ENCODE data around the gene ARHGAP26. TPM values are rescaled to one million over a fixed set of nuclear protein-coding genes. Genes with fewer than 3 reads are reported as not detected.
"Not testable (repeated sequence)": the region's sequence is repeated elsewhere in the genome, so short reads cannot be mapped to it uniquely, and the experiment has no call there.

Gene ARHGAP26
- total RNA-seq, 1 experiment from 2014 or later, result 65.5 TPM

DNA sequence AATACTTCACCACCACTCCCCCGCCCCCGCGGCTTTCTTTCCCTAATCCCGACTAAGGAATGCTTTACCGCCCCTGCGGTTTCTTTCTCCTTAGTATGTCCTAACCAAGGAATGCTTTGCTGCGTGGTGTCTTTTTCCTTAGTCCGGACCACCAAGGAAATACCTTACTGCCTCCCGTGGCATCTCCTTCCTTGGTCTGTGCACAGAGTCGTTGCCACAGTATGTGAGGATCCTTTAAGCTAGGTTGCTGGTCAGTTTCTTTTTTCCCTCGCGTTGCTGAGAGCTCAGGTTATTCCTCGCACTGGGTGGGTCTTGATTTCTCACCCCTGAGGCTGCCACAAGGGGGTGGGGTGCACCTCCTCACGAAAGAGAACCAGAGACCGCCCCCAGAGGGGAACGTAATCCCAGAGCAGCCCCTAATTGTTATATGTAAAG lies 323.9 kb downstream of the ARHGAP26 start:
- Histone ChIP-seq H3K27ac (ENCODE audit: low read length) (no peak overlapping the region), H3K4me1 (ENCODE audit: control insufficient read depth, insufficient read depth, low read length) (no peaks in the 10 kb centered on the region), H3K27me3 (ENCODE audit: control insufficient read depth, insufficient read depth, low read length) (no peaks in the 10 kb centered on the region), H3K9me3 (ENCODE audit: control insufficient read depth, insufficient read depth, low read depth, low read length) (no peaks in the 10 kb centered on the region), H3K4me3 (ENCODE audit: low read depth in 2 of 2, low read length in 2 of 2) (no peak overlapping the region), H3K36me3 (ENCODE audit: control insufficient read depth, insufficient read depth, low read length) (no peaks in the 10 kb centered on the region; the same call in 1 of the 2 replicates)
- in situ Hi-C loops (cut with HindIII; ENCODE audit: low pct_unique_long_range_greater_than_20kb, low sequenced_read_pairs), result no loop called here
- POLR2A ChIA-PET, result no interaction called here
- no peak for DNase-seq (ENCODE audit: low read depth, low spot score)
- BruUV-seq (replicated peaks), result no TSS peak
- intact Hi-C loops (cut with micrococcal nuclease; ENCODE audit: unreplicated experiment), result no loop called here
- CTCF ChIA-PET, result no interaction called here
- no peak for ATAC-seq
- no peak for TF ChIP-seq SIN3A (IDR thresholded peaks at IDR 0.05; ENCODE audit: borderline replicate concordance, insufficient read depth, low read depth, low read length)
- TF ChIP-seq TCF7L2 (IDR thresholded peaks at IDR 0.05; ENCODE audit: low read depth, low read length), result no peak
- TF ChIP-seq POLR2AphosphoS5 (IDR thresholded peaks at IDR 0.05; ENCODE audit: low read depth, low read length), result no peak
- TF ChIP-seq, protein P1, sequence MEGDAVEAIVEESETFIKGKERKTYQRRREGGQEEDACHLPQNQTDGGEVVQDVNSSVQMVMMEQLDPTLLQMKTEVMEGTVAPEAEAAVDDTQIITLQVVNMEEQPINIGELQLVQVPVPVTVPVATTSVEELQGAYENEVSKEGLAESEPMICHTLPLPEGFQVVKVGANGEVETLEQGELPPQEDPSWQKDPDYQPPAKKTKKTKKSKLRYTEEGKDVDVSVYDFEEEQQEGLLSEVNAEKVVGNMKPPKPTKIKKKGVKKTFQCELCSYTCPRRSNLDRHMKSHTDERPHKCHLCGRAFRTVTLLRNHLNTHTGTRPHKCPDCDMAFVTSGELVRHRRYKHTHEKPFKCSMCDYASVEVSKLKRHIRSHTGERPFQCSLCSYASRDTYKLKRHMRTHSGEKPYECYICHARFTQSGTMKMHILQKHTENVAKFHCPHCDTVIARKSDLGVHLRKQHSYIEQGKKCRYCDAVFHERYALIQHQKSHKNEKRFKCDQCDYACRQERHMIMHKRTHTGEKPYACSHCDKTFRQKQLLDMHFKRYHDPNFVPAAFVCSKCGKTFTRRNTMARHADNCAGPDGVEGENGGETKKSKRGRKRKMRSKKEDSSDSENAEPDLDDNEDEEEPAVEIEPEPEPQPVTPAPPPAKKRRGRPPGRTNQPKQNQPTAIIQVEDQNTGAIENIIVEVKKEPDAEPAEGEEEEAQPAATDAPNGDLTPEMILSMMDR (IDR thresholded peaks at IDR 0.05), result no peak
- TF ChIP-seq, protein P2, sequence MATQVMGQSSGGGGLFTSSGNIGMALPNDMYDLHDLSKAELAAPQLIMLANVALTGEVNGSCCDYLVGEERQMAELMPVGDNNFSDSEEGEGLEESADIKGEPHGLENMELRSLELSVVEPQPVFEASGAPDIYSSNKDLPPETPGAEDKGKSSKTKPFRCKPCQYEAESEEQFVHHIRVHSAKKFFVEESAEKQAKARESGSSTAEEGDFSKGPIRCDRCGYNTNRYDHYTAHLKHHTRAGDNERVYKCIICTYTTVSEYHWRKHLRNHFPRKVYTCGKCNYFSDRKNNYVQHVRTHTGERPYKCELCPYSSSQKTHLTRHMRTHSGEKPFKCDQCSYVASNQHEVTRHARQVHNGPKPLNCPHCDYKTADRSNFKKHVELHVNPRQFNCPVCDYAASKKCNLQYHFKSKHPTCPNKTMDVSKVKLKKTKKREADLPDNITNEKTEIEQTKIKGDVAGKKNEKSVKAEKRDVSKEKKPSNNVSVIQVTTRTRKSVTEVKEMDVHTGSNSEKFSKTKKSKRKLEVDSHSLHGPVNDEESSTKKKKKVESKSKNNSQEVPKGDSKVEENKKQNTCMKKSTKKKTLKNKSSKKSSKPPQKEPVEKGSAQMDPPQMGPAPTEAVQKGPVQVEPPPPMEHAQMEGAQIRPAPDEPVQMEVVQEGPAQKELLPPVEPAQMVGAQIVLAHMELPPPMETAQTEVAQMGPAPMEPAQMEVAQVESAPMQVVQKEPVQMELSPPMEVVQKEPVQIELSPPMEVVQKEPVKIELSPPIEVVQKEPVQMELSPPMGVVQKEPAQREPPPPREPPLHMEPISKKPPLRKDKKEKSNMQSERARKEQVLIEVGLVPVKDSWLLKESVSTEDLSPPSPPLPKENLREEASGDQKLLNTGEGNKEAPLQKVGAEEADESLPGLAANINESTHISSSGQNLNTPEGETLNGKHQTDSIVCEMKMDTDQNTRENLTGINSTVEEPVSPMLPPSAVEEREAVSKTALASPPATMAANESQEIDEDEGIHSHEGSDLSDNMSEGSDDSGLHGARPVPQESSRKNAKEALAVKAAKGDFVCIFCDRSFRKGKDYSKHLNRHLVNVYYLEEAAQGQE (IDR thresholded peaks at IDR 0.05; ENCODE audit: insufficient read depth in 1 of 2, low read depth in 2 of 2, low read length in 1 of 2), result no peak

DNA sequence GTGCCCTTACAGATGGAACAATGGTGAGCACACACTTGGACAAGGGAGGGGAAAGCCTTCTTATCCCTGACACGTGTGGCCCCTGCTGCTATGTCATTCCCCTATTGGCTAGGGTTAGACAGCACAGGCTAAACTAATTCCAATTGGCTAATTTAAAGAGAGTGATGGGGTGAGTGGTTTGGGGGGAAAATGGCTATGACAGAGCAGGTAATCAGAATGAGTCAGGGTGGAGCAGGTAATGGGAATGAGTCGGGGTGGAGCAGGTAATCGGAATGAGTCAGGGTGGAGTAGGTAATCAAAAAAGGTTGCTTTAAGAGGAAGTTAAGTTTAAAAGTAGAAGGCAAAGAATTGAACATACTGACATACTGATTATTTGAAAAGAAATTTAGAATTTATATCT lies 324.4 kb downstream of the ARHGAP26 start:
- in situ Hi-C loops (cut with HindIII; ENCODE audit: low pct_unique_long_range_greater_than_20kb, low sequenced_read_pairs); ATAC-seq; BruUV-seq (replicated peaks); H3K36me3 ChIP-seq (ENCODE audit: control insufficient read depth, insufficient read depth, low read length); H3K27ac ChIP-seq (ENCODE audit: low read length); intact Hi-C loops (cut with micrococcal nuclease; ENCODE audit: unreplicated experiment); H3K4me1 ChIP-seq (ENCODE audit: control insufficient read depth, insufficient read depth, low read length); CTCF ChIA-PET; POLR2A ChIA-PET; H3K27me3 ChIP-seq (ENCODE audit: control insufficient read depth, insufficient read depth, low read length); H3K4me3 ChIP-seq (ENCODE audit: low read depth in 2 of 2, low read length in 2 of 2); DNase-seq (ENCODE audit: low read depth, low spot score); H3K9me3 ChIP-seq (ENCODE audit: control insufficient read depth, insufficient read depth, low read depth, low read length): not testable (repeated sequence)

DNA sequence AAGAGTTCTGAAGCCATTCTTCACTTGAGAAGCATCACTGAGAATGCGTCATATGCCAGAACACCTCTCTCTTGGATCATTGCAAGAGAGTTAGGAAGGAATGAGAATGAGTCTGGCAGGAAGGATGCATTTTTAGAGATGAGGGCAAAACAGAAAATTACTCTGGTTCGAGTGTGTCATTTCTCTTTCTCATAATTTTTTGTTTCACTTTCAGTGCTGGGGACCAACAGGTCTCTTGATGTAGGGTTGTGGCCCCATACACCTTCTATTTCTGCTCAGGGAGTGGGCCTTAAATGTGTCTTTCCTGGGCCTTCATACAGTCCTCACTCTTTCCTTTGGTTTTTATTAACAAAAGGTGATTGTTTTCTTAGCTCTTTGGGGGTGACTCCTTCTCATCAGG lies 330.9 kb downstream of the ARHGAP26 start:
- Histone ChIP-seq H3K4me3 (ENCODE audit: low read depth in 2 of 2, low read length in 2 of 2) (no peak overlapping the region), H3K9me3 (ENCODE audit: control insufficient read depth, insufficient read depth, low read depth, low read length) (no peaks in the 10 kb centered on the region), H3K27me3 (ENCODE audit: control insufficient read depth, insufficient read depth, low read length) (no peaks in the 10 kb centered on the region), H3K36me3 (ENCODE audit: control insufficient read depth, insufficient read depth, low read length) (no peaks in the 10 kb centered on the region; the same call in 1 of the 2 replicates), H3K27ac (ENCODE audit: low read length) (no peak overlapping the region), H3K4me1 (ENCODE audit: control insufficient read depth, insufficient read depth, low read length) (no peaks in the 10 kb centered on the region)
- DNase-seq (ENCODE audit: low read depth, low spot score) (no peak), ATAC-seq (no peak)
- TF ChIP-seq TCF7L2 (IDR thresholded peaks at IDR 0.05; ENCODE audit: low read depth, low read length), result no peak
- TF ChIP-seq, protein P2 (IDR thresholded peaks at IDR 0.05; ENCODE audit: insufficient read depth in 1 of 2, low read depth in 2 of 2, low read length in 1 of 2), result no peak
- TF ChIP-seq POLR2AphosphoS5 (IDR thresholded peaks at IDR 0.05; ENCODE audit: low read depth, low read length), result no peak
- no peak for TF ChIP-seq SIN3A (IDR thresholded peaks at IDR 0.05; ENCODE audit: borderline replicate concordance, insufficient read depth, low read depth, low read length)
- TF ChIP-seq, protein P1 (IDR thresholded peaks at IDR 0.05), result no peak
- intact Hi-C loops (cut with micrococcal nuclease; ENCODE audit: unreplicated experiment) (no loop called here), in situ Hi-C loops (cut with HindIII; ENCODE audit: low pct_unique_long_range_greater_than_20kb, low sequenced_read_pairs) (no loop called here)
- no TSS peak for BruUV-seq (replicated peaks)
- ChIA-PET POLR2A (no interaction called here), CTCF (no interaction called here)
